ENCODE results near the gene FAM89A. TPM values are rescaled to one million over a fixed set of nuclear protein-coding genes. Genes with fewer than 3 reads are reported as not detected.

FAM89A gene
- total RNA-seq, 5 donors from 2014 or later (not counting 1 experiment from before 2014, with no cell fraction given) = 3.0 to 9.5 (median 7.6) TPM

DNA sequence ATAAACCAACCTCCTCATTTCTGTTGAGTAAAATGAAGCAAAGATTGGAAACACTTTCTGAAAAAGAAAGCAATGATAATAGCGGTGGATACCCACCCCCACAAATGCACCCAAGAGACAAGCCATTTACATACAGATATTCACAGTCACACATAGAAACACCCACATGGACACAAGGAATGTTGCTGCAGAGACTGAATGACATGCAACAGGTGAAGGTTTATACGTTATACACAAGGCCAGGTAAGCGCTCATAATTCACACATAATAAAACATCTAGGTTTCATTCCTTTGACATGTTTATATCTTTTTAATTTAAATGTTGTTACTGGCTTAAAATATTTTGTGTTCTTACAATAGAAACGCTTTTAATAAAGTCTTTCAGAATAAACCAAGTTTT is 39.9 kb downstream of the FAM89A start:
- Mint-ChIP-seq H3K36me3 (peaks cover 35% of the 10 kb centered on the region), H3K27ac (no peak overlapping the region), H3K9me3 (peaks cover 8 to 21% (median 14%) of the 10 kb centered on the region in 3 donors), H3K4me3 (no peak overlapping the region), H3K27me3 (no peaks in the 10 kb centered on the region), H3K4me1 (no peaks in the 10 kb centered on the region)
- Histone ChIP-seq H3K27ac (ENCODE audit: low read length) (no peak overlapping the region), H3K27me3 (replicated peaks in 1 of 2; ENCODE audit: control insufficient read depth in 2 of 2, extremely low read depth in 1 of 2, insufficient read depth in 2 of 2, low read length in 1 of 2) (no peaks in the 10 kb centered on the region), H3K36me3 (ENCODE audit: control insufficient read depth in 2 of 2, extremely low read depth in 1 of 2, insufficient read depth in 1 of 2, low read length in 1 of 2) (peaks cover 11 to 57% of the 10 kb centered on the region in 2 donors), H3K9me3 (no peaks in the 10 kb centered on the region), H3K4me3 (ENCODE audit: control insufficient read depth in 1 of 2, extremely low read depth in 1 of 2, low read length in 1 of 2) (no peak overlapping the region), H3K4me1 (ENCODE audit: control insufficient read depth in 1 of 2, extremely low read depth in 1 of 2, insufficient read depth in 2 of 2, low read length in 2 of 2) (no peaks in the 10 kb centered on the region)
- DNase-seq (no peak), ATAC-seq (replicated peaks in 1 of 4) (no peak)
- WGBS (ENCODE audit: insufficient coverage) = no CpG with 5 or more reads among the region's 4 CpGs
- ChIA-PET CTCF (no interaction called here), POLR2A (no interaction called here)

DNA sequence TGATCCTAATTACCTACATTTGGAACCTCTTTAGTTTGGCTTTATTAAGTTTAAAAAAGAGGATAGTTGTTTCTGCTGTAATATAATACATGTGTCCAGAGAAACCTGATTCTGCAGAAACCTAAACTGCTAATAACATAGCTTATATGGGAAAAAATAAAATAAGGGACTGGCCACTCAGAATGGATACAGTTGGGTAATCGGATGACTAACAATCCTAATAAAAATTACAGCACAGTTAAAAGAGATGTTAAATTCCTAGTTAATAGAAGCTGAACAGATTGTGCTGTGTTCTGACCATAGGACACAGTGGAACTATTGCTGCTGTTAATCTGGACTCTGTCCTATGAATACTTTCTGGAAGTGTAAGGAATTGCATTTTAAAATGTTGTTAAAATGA is 45.2 kb downstream of the FAM89A start:
- Mint-ChIP-seq H3K4me1 (peaks cover 0 to 15% (median 0%) of the 10 kb centered on the region in 3 donors), H3K4me3 (no peak overlapping the region), H3K9me3 (no peaks in the 10 kb centered on the region), H3K36me3 (peaks cover 28% of the 10 kb centered on the region), H3K27me3 (no peaks in the 10 kb centered on the region), H3K27ac (no peak overlapping the region)
- WGBS (ENCODE audit: insufficient coverage) = no CpG with 5 or more reads among the region's 1 CpG
- no peak for ATAC-seq (replicated peaks in 1 of 4)
- ChIA-PET CTCF (interaction anchor here in 1 of 2 donors (0.7 kb wide), 1 partner anchor 8 kb away, joined by 3 read pairs; no protein-coding TSS in a partner anchor), POLR2A (no interaction called here)
- no peaks in the 10 kb centered on the region for H3K9me3 ChIP-seq
- H3K27ac ChIP-seq (ENCODE audit: low read length) = no peak overlapping the region
- H3K27me3 ChIP-seq (replicated peaks in 1 of 2; ENCODE audit: control insufficient read depth in 2 of 2, extremely low read depth in 1 of 2, insufficient read depth in 2 of 2, low read length in 1 of 2) = no peaks in the 10 kb centered on the region
- H3K4me3 ChIP-seq (ENCODE audit: control insufficient read depth in 1 of 2, extremely low read depth in 1 of 2, low read length in 1 of 2) = no peak overlapping the region
- H3K36me3 ChIP-seq (ENCODE audit: control insufficient read depth in 2 of 2, extremely low read depth in 1 of 2, insufficient read depth in 1 of 2, low read length in 1 of 2) = peaks cover 14 to 63% of the 10 kb centered on the region in 2 donors
- DNase-seq = no peak
- no peaks in the 10 kb centered on the region for H3K4me1 ChIP-seq (ENCODE audit: control insufficient read depth in 1 of 2, extremely low read depth in 1 of 2, insufficient read depth in 2 of 2, low read length in 2 of 2)

DNA sequence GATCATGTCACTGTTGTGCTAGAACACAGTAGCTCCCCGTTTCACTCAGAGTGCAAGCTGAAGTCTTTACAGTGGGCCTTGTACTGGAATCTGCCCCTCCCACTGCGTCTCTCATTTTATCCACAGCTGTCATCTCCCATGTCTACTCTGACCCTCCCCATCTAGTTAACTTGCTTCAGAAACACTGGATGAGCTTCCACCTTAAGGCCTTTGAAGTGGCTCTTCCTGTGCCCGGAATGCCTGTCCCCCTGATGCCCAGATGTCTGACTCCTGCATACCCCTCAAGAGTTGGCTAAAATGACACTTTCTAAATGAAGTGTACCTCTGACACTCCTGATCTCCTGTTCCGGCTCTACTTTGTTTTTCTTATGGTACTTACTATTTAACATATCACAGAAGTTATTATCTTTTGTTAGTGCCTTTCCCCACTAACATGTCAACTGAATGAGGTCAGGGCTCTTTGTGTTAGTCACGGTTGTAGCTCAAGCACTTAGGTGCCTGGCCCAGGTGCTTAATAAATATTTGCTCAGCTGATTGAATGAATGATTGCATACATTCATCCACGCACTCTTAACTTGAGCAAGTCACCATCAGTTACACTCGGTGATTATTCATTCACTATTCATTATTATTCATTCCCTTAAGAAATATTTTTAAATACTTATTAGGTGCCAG is 47.8 kb downstream of the FAM89A start:
- WGBS (ENCODE audit: insufficient coverage) = 94% methylated on average over 3 of the region's 7 CpGs
- no peak overlapping the region for H3K27ac Mint-ChIP-seq
- CTCF ChIA-PET = no interaction called here

DNA sequence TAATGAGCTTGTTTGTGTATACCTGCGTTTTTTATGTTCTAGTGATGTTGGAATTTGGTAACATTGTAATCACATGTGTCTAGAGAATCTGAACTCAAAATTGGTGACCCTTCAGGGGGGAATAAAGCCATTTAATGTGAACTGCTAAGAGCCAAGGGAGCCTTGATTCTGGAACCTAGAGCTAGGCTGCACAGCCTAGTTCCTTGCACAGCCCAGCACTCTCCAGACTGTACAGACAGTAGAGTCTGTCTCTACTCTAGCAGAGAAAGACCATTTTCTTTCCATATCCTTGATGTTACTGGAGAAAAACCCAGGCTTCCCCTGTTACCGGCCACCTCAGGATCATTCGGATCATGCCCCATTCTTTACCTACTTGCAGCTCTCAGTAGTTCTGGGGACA is 52.6 kb downstream of the FAM89A start:
- H3K27me3 ChIP-seq (replicated peaks in 1 of 2; ENCODE audit: control insufficient read depth in 2 of 2, extremely low read depth in 1 of 2, insufficient read depth in 2 of 2, low read length in 1 of 2) = no peaks in the 10 kb centered on the region
- H3K9me3 ChIP-seq = no peaks in the 10 kb centered on the region
- DNase-seq = no peak
- no peak overlapping the region for H3K4me3 Mint-ChIP-seq
- H3K27me3 Mint-ChIP-seq = no peaks in the 10 kb centered on the region
- H3K4me3 ChIP-seq (ENCODE audit: control insufficient read depth in 1 of 2, extremely low read depth in 1 of 2, low read length in 1 of 2) = no peak overlapping the region
- H3K9me3 Mint-ChIP-seq = no peaks in the 10 kb centered on the region
- ChIA-PET CTCF (no interaction called here), POLR2A (no interaction called here)
- H3K4me1 Mint-ChIP-seq = peaks cover 11 to 35% (median 19%) of the 10 kb centered on the region in 3 donors
- ATAC-seq (replicated peaks in 1 of 4) = no peak
- 100% methylated on average over 3 of the region's 3 CpGs for WGBS (ENCODE audit: insufficient coverage)
- H3K36me3 Mint-ChIP-seq = peaks cover 32% of the 10 kb centered on the region
- H3K27ac Mint-ChIP-seq = no peak overlapping the region
- no peak overlapping the region for H3K27ac ChIP-seq (ENCODE audit: low read length)
- no peaks in the 10 kb centered on the region for H3K4me1 ChIP-seq (ENCODE audit: control insufficient read depth in 1 of 2, extremely low read depth in 1 of 2, insufficient read depth in 2 of 2, low read length in 2 of 2)
- peaks cover 8 to 24% of the 10 kb centered on the region in 2 donors for H3K36me3 ChIP-seq (ENCODE audit: control insufficient read depth in 2 of 2, extremely low read depth in 1 of 2, insufficient read depth in 1 of 2, low read length in 1 of 2)

More for the DNA sequence above, 47.8 kb downstream of the FAM89A start:
- Mint-ChIP-seq H3K27me3 (no peaks in the 10 kb centered on the region), H3K4me3 (no peak overlapping the region), H3K4me1 (peaks cover 0 to 18% (median 3%) of the 10 kb centered on the region in 3 donors), H3K36me3 (peaks cover 38% of the 10 kb centered on the region), H3K9me3 (no peaks in the 10 kb centered on the region)
- DNase-seq (no peak), ATAC-seq (replicated peaks in 1 of 4) (no peak)
- H3K27ac ChIP-seq (ENCODE audit: low read length) = no peak overlapping the region
- no peaks in the 10 kb centered on the region for H3K9me3 ChIP-seq
- H3K4me3 ChIP-seq (ENCODE audit: control insufficient read depth in 1 of 2, extremely low read depth in 1 of 2, low read length in 1 of 2) = no peak overlapping the region
- H3K36me3 ChIP-seq (ENCODE audit: control insufficient read depth in 2 of 2, extremely low read depth in 1 of 2, insufficient read depth in 1 of 2, low read length in 1 of 2) = peaks cover 5 to 43% of the 10 kb centered on the region in 2 donors
- H3K4me1 ChIP-seq (ENCODE audit: control insufficient read depth in 1 of 2, extremely low read depth in 1 of 2, insufficient read depth in 2 of 2, low read length in 2 of 2) = no peaks in the 10 kb centered on the region
- no peaks in the 10 kb centered on the region for H3K27me3 ChIP-seq (replicated peaks in 1 of 2; ENCODE audit: control insufficient read depth in 2 of 2, extremely low read depth in 1 of 2, insufficient read depth in 2 of 2, low read length in 1 of 2)
- POLR2A ChIA-PET = no interaction called here

DNA sequence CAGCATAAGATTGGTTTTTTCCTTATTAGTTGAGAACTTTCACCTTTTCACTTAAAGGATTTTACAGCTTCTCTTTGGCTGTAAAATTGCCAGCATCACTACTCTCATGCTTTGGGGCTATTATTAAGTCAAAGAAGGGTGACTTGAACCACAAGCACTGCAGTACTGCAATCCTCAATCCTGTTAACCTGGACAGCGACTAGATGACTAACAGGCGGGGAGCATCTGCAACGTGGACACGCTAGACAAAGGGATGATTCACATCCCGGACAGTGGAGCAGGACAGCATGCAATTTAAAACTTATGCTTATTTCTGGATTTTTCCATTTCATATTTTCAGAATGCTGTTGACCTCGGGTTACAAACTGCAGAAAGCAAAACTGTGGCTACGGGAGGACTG is 53.1 kb downstream of the FAM89A start:
- Mint-ChIP-seq H3K4me3 (no peak overlapping the region), H3K36me3 (peaks cover 28% of the 10 kb centered on the region), H3K27me3 (no peaks in the 10 kb centered on the region), H3K27ac (no peak overlapping the region), H3K9me3 (no peaks in the 10 kb centered on the region), H3K4me1 (peaks cover 11 to 31% (median 19%) of the 10 kb centered on the region in 3 donors)
- POLR2A ChIA-PET = no interaction called here
- ATAC-seq (replicated peaks in 1 of 4) = no peak
- Histone ChIP-seq H3K4me1 (ENCODE audit: control insufficient read depth in 1 of 2, extremely low read depth in 1 of 2, insufficient read depth in 2 of 2, low read length in 2 of 2) (no peaks in the 10 kb centered on the region), H3K4me3 (ENCODE audit: control insufficient read depth in 1 of 2, extremely low read depth in 1 of 2, low read length in 1 of 2) (no peak overlapping the region), H3K36me3 (ENCODE audit: control insufficient read depth in 2 of 2, extremely low read depth in 1 of 2, insufficient read depth in 1 of 2, low read length in 1 of 2) (peaks cover 4 to 19% of the 10 kb centered on the region in 2 donors), H3K27ac (ENCODE audit: low read length) (no peak overlapping the region), H3K27me3 (replicated peaks in 1 of 2; ENCODE audit: control insufficient read depth in 2 of 2, extremely low read depth in 1 of 2, insufficient read depth in 2 of 2, low read length in 1 of 2) (no peaks in the 10 kb centered on the region), H3K9me3 (no peaks in the 10 kb centered on the region)
- 100% methylated on average over 5 of the region's 7 CpGs for WGBS (ENCODE audit: insufficient coverage)
- CTCF ChIA-PET = no interaction called here
- no peak for DNase-seq

DNA sequence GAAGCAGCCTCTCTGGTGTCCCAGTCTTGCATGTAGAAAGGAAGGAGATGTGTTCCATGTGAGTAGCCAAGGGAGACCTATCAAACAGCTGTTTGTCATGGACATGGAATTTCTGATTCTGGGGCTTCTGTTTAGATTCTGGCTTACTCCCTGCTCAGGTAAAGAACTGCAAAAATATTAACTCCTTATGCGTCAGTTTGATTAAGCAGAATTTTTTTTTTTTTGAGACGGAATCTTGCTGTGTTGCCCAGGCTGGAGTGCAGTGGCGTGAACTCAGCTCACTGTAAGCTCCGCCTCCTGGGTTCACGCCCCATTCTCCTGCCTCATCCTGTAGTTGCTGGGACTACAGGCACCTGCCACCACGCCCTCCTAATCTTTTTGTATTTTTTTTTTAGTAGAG is 54.3 kb downstream of the FAM89A start:
- Mint-ChIP-seq H3K36me3 (peaks cover 19% of the 10 kb centered on the region), H3K4me1 (peaks cover 11 to 20% (median 19%) of the 10 kb centered on the region in 3 donors), H3K9me3 (no peaks in the 10 kb centered on the region), H3K27ac (no peak overlapping the region), H3K4me3 (no peak overlapping the region), H3K27me3 (no peaks in the 10 kb centered on the region)
- ATAC-seq (replicated peaks in 1 of 4) (no peak), DNase-seq (no peak)
- no peaks in the 10 kb centered on the region for H3K27me3 ChIP-seq (replicated peaks in 1 of 2; ENCODE audit: control insufficient read depth in 2 of 2, extremely low read depth in 1 of 2, insufficient read depth in 2 of 2, low read length in 1 of 2)
- POLR2A ChIA-PET = no interaction called here
- no peak overlapping the region for H3K4me3 ChIP-seq (ENCODE audit: control insufficient read depth in 1 of 2, extremely low read depth in 1 of 2, low read length in 1 of 2)
- H3K9me3 ChIP-seq = no peaks in the 10 kb centered on the region
- CTCF ChIA-PET = interaction anchor here in 1 of 2 donors (0.6 to 1.0 kb wide), 2 partner anchors 69 to 415 kb away, joined by 3 read pairs; no protein-coding TSS in a partner anchor
- peaks cover 3 to 16% of the 10 kb centered on the region in 2 donors for H3K36me3 ChIP-seq (ENCODE audit: control insufficient read depth in 2 of 2, extremely low read depth in 1 of 2, insufficient read depth in 1 of 2, low read length in 1 of 2)
- no peak overlapping the region for H3K27ac ChIP-seq (ENCODE audit: low read length)
- WGBS (ENCODE audit: insufficient coverage) = 100% methylated on average over 1 of the region's 6 CpGs
- peaks cover 0 to under 1% of the 10 kb centered on the region in 2 experiments for H3K4me1 ChIP-seq (ENCODE audit: control insufficient read depth in 1 of 2, extremely low read depth in 1 of 2, insufficient read depth in 2 of 2, low read length in 2 of 2)
